PFSK-1 (cell line): ENCODE results near the gene UBAP2.

ENCODE experiments used
- FOXP2 ChIP-seq: optimal IDR thresholded peaks from 2 replicates; pipeline ENCODE3; 2011; ENCODE audit warnings: borderline replicate concordance, control low read depth, inconsistent platforms; ENCODE audit not compliant: insufficient read depth; ENCODE audit errors: extremely low read length, extremely low read depth
- POLR2AphosphoS5 ChIP-seq: IDR thresholded peaks from 2 replicates; pipeline ENCODE4 v1.6.1; 2012; ENCODE audit warnings: low read depth, mild to moderate bottlenecking, control low read depth, low read length, moderate library complexity
- SIN3A ChIP-seq: IDR thresholded peaks from 2 replicates; pipeline ENCODE4 v1.6.1; 2012; ENCODE audit warnings: mild to moderate bottlenecking, low read length, moderate library complexity, borderline replicate concordance; ENCODE audit not compliant: insufficient read depth
- TAF1 ChIP-seq: IDR thresholded peaks from 2 replicates; pipeline ENCODE4 v1.6.1; 2012; ENCODE audit warnings: low read length, control low read depth, borderline replicate concordance; ENCODE audit not compliant: insufficient read depth
- TF ChIP-seq, protein P1 (sequence below), 2 experiments: IDR thresholded peaks; 2 replicates each; pipeline versions ENCODE4 v1.6.1 to v1.8.0; 2011 to 2012; ENCODE audit warnings: low read depth in 2 of 2, low read length in 2 of 2, control low read depth in 1 of 2, inconsistent platforms in 1 of 2, mild to moderate bottlenecking in 1 of 2, moderate library complexity in 1 of 2; ENCODE audit not compliant: insufficient read depth in 1 of 2

DNA sequence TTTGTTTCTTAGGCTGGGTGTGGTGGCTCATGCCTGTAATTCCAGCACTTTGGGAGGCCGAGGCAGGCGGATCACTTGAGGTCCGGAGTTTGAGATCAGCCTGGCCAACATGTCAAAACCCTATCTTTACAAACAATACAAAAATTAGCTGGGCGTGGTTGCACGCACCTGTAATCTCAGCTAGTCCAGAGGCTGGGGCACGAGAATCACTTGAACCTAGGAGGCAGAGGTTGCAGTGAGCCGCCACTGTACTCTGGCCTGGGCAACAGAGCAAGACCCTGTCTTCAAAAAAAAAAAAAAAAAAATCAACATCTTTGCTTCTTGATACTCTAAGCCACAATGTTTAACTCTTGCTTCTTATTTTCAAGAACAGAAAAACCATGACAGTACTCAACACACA, 16.1 kb downstream of the UBAP2 start:
- TF ChIP-seq, protein P1, sequence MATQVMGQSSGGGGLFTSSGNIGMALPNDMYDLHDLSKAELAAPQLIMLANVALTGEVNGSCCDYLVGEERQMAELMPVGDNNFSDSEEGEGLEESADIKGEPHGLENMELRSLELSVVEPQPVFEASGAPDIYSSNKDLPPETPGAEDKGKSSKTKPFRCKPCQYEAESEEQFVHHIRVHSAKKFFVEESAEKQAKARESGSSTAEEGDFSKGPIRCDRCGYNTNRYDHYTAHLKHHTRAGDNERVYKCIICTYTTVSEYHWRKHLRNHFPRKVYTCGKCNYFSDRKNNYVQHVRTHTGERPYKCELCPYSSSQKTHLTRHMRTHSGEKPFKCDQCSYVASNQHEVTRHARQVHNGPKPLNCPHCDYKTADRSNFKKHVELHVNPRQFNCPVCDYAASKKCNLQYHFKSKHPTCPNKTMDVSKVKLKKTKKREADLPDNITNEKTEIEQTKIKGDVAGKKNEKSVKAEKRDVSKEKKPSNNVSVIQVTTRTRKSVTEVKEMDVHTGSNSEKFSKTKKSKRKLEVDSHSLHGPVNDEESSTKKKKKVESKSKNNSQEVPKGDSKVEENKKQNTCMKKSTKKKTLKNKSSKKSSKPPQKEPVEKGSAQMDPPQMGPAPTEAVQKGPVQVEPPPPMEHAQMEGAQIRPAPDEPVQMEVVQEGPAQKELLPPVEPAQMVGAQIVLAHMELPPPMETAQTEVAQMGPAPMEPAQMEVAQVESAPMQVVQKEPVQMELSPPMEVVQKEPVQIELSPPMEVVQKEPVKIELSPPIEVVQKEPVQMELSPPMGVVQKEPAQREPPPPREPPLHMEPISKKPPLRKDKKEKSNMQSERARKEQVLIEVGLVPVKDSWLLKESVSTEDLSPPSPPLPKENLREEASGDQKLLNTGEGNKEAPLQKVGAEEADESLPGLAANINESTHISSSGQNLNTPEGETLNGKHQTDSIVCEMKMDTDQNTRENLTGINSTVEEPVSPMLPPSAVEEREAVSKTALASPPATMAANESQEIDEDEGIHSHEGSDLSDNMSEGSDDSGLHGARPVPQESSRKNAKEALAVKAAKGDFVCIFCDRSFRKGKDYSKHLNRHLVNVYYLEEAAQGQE (IDR thresholded peaks at IDR 0.05; ENCODE audit: insufficient read depth in 1 of 2, low read depth in 2 of 2, low read length in 2 of 2): no peak
- no peak for TF ChIP-seq SIN3A
- TF ChIP-seq POLR2AphosphoS5: no peak
- no peak for TF ChIP-seq FOXP2
- no peak for TF ChIP-seq TAF1
